Measurements from ENCODE around the gene ARHGEF19.

- TF ChIP-seq OSR1 (CRISPR knock-in tag; IDR thresholded peaks at IDR 0.05) (no peak), PATZ1 (CRISPR knock-in tag; IDR thresholded peaks at IDR 0.05; ENCODE audit: borderline replicate concordance) (no peak), ARNTL (CRISPR knock-in tag; IDR thresholded peaks at IDR 0.05; ENCODE audit: borderline replicate concordance, low read depth) (no peak), ZNF565 (CRISPR knock-in tag; conservative IDR thresholded peaks at IDR 0.05; ENCODE audit: low read depth) (no peak)
Measured at GRCh38 chr1:16162163-16162822, 50.2 kb downstream of the ARHGEF19 start.
